Renal cortex interstitium (tissue), 11 donors: ENCODE data around the gene ATP5F1D. TPM values are rescaled to one million over a fixed set of nuclear protein-coding genes. Genes with fewer than 3 reads are reported as not detected.
"Not testable (repeated sequence)": the region's sequence is repeated elsewhere in the genome, so short reads cannot be mapped to it uniquely, and the experiment has no call there.

ENCODE experiments used
- DNase-seq, 11 donors: peaks; one replicate each; pipeline ENCODE4 v3.0.0-alpha.2; 2013; ENCODE audit warnings: low read depth in 9 of 11, low spot score in 4 of 11; ENCODE audit errors: extremely low read depth in 1 of 11
- polyA plus RNA-seq, 3 donors: library from polyadenylated mRNA; unstranded; fragments of 120-200 nt; gene quantifications; one replicate each; pipeline ENCODE4 v1.2.1, GENCODE V29; 2013; ENCODE audit not compliant: insufficient read length in 3 of 3

The ATP5F1D gene
- polyA plus RNA-seq, 3 donors = 82.2 to 145 (median 129) TPM

DNA sequence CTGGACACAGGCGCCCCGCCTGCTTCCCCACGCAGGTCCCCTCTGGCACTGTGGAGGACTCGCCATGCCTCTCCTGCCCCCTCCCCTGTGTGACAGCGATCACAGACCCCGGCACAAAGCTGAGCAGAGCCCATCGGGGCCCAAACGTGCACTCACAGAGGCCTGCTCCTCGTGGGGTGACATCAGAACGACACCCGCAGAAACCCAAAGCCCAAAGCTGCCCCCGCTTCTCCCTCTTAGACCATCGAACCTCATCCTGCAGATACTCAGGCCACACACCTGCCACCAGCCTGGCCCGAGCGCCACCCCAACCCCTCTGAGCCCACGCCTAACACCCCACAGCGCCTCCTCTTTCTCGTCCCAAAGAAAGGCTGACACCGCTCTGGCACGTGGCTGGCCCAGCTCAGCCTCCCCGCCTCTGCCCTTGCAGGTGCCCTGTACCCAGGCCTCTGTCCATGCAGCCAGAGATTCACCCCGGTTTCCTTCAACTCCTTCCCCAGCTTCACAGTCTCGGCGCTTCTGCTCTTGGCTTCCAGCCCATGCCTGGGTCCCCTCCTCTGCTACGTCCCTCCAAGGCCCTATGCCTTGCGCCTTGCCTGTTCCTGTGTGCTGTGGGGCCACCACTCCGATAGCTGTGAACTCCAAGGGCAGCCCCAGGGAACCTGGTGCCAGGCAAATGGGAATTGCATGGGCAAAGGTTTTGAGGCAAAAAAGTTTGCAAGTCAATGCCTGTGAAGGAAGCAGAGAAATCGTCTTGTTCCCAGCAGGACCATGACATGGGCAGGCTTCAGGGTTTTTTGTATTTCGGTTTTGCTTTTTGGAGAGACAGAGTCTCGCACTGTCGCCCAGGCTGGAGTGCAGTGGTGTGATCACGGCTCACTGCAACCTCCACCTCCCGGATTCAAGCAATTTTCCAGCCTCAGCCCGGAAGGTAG lies 2.9 kb upstream of the ATP5F1D start:
- no peak for DNase-seq

GRCh38 chr19:1239420-1239795 lies 2.1 kb upstream of the ATP5F1D start:
- no peak for DNase-seq

- peak in 6 of 11 donors; percentile 83 to 89 (median 87) for DNase-seq
Measured at GRCh38 chr19:1239796-1240737, 1.5 kb upstream of the ATP5F1D start.

DNA sequence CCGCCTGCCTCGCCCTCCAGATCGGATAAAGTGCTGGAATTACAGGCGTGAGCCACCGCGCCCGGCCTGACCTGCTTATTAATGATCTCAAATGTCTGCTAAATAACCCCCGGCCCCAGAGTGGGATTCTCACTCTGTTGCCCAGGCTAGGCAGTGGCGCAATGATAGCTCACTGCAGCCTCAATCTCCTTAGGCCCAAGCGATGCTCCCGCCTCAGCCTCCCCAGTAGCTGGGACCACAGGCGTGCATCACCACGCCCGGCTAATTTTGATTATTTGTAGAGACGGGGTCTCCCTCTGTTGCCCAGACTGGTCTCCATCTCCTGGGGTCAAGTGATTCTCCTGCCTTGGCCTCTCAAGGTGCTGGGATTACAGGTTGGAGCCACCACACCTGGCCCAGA lies 626 bp upstream of the ATP5F1D start:
- DNase-seq = no peak

GRCh38 chr19:1243768-1244692 lies 2.5 kb downstream of the ATP5F1D start:
- DNase-seq = peak in 1 of 11 donors; percentile 76

DNA sequence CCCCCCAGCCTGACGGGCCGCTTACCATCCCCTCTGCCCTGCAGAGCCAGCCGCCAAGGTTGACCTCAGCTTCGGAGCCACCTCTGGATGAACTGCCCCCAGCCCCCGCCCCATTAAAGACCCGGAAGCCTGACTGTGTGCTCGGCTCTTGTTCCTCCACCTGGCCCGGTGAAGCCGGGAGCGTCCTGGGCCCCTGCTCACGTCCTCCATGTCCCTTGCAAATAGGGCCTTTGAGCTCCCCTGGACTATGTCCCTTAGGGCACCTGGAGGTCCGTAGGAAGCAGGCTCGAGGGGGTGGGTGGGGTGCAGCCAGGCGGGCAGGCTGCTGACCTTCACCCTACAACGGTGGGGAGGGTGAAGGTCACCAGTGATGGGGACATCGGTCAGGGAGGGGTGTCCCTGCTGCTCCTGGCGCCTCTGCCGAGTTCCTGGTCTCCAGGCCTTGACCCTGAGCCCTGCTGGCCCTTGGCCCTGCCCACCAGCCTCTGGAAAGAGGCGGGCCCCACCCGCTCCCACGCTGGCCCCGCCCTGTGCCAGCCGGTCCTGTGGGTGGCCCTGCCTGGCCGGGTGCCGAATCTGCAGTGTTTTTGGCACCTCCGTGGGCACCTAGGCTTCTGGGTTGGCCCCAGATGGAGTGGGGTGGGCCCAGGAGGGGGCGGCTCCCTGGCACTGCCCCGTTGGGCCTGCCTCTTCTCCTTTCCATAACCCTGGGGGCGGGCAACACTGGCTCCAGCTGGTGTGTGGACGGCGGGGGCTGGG lies 3.3 kb downstream of the ATP5F1D start:
- no peak for DNase-seq

DNA sequence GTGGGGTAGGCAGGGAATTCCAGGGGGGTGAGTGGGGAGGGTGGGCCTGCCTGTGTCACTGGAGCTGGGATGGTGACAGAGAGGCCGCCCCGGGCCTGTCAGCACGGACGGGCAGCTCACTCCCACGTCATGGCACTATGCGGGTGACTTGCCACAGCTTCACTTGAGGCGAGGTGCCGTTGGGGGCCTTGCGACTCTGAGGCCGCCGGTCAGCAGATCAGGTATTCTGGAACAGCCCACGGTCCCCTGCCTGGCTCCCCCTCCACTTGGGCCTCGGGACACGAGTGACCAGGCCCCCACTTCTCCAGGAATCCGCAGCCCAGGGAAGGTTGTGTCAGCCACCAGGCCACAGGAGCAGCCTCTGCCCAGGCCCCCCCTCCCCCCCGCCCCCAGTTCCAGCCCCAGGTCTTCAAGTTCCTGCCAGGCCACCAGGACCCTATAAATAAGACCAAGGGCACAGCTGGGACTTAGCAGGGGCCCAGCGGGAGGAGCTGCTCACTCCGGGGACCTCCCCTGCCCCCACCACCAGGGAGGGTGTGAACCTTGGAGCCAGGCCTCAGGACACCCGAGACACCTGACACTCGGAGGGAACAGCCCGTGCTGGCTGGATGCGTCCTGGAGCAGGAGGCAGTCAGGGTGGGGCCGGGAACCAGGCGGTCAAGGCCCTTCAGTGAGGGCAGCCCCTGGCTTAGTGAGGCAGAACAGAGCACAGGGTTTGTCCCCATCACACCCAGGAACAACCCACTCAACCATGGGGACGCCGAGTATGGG lies 4.1 kb downstream of the ATP5F1D start:
- no peak for DNase-seq

DNA sequence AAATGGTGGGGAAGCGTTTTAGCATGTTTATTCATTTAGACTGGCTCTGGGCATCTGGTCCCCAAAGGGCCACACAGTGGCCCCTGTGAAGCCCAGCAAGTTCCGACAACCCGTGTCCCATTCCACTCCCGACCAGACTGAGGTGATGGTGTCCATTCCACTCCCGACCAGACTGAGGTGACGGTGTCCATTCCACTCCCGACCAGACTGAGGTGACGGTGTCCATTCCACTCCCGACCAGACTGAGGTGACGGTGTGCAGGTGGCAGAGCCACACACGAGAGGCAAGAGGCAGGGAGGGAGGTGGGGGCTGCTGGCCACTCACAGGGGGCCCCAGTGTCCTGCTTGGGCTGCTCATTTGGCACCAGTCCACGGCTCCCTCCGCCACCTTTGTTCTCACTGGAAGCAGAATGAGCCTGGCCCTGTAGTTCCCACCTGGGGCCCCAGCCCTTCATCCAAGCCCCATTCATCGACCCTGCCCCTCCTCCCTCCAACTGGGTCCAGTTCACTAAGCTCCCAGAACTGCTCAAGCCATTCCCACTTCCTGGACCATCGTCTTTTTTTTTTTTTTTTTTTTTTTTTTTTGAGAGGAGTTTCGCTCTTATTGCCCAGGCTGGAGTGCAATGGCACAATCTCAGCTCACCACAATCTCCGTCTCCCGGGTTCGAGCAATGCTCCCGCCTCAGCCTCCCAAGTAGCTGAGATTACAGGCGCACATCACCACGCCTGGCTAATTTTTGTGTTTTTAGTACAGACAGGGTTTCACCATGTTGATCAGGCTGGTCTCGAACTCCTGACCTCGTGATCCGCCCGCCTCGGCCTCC lies 4.9 kb downstream of the ATP5F1D start:
- not testable (repeated sequence) for DNase-seq

DNA sequence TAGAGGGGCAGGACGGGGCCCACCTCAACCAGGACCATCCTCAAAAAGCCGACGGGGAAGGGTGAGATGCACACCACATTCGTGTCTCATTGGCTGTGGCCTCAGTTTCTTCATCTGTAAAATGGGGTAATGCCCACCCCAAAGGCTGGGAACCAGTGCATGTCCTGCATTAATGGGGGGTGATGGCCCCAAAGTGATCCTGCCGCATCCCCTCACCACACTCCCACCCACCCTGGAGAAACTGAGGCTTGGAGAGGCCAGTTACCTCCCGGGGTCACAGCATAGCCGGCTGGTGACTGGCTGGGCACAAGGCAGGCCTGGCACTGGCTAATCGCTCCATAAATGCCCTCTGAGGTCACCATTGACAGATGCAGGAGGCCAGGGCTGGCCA lies 6.2 kb downstream of the ATP5F1D start:
- no peak for DNase-seq

DNA sequence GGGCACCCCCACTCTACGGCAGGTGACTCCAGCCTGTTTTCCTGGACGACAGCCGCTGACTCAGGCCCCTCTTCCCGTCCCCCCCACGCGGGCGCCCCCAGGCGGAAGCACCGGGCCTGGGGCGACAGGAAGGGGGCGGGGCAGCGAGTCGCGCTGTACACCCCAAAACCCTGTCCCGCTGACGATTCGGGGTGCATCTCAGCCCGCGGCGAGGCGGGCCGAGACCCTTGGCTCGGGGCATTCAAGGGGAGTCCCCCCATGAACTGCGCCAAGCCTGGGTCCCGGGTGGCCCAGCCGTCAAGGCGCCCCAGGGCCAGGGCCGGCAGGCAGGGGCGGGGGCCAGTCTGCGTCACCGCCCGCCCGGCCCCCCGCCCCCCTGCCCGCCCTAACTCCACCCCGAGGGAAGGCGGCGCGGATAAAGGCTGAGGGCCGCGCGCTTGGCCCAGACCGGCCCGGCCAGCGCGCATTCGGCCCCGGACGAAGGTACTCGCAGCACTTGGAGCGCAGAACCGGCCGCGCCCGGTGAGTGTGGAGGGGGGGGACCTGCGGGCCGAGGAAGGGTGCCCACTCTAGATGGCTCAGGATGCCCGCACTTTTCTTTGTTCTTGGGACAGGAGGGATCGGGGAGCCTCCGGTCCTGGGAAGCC lies 6.7 kb downstream of the ATP5F1D start, which contains the start of gene MIDN:
TSS of gene MIDN (plus strand) at position 445 of the 647 bp plus-strand sequence. CDS start 1,714 bp downstream, outside the sequence.
- peak in 1 of 11 donors; percentile 73 for DNase-seq

DNA sequence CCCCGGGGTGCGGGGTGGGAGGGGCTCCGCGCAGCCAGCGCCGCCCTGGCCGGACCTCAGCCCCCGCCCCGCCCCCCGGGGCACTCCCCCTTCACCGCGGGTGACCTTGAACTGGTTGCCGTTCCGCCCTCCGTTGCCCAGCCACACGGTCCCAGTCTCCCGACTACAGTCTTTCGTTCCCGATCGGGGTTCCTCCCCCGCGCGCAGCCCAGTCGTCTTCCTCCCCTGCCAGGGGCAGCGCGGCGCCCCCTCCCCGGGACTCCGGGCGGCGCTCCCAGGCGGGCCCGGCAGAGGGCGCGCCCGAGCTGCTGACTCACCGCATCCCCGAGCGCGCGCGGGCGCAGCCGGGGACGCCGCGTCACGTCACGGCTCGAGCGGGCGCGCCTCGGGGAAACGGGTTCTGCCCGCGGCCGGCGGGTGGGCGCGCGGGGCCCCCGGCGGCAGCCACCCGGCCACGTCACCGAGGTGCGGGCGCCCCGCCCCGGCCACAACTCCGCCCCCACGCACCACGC lies 7.3 kb downstream of the ATP5F1D start:
- DNase-seq = peak in 2 of 11 donors; percentile 78 to 82

- DNase-seq = peak in 10 of 11 donors; percentile 93 to 96 (median 95)
Measured at GRCh38 chr19:1249298-1249989, 7.9 kb downstream of the ATP5F1D start.

DNA sequence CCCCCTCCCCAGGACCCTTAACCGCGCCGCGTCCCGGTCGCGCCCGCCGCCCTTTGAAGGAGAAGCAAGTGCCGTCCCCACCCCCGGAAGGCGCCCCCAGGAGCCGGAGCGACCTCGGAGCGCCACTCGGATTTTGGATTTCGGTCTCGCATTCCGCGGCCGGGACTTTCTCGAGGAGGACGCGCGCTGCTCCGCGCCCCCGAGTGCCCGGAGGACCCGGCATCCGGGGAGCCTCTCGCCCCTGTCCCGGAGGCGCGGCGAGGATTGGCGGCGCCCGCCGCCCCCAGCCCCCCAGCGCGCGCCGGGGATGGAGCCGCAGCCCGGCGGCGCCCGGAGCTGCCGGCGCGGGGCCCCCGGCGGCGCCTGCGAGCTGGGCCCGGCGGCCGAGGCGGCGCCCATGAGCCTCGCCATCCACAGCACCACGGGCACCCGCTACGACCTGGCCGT lies 8.5 kb downstream of the ATP5F1D start:
- no peak for DNase-seq

DNA sequence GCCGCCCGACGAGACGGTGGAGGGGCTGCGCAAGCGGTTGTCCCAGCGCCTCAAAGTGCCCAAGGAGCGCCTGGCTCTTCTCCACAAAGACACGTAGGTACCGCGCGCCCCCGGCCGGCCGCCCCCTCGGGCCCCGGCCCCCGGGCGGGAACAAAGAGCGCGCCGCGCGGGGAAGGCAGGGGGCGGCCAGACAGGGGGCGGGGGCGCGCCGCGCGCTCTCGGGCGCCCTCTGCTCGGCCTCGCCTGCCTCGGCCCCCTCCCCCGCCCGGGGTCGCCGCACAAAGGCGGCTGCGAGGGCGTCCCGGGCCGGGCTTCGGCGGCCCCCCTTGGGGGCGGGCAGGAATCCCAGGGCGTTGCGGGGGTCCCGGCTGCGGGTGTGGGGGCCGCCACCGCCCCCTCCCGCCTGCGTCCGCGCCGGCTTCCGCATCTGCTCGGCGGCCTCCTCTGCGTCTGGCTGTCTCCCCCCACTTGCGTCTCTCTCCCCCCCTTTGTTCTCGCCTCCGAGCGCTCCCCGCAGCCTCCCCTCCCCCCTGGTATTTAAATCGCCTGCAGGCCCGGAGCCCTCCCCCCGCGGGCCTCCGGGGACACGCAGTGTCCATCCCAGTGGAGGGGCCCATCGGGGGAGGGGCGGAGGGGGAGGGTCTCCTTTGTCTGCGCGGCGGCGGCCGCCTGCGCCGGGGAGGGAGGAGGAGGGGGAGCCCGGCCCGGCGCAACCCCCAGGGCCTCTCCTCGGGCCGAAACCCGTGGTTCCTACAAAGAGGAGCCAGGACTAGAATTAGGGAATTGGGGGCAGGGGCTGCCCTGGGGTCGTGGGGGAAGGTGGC lies 9.1 kb downstream of the ATP5F1D start:
- DNase-seq = peak in 1 of 11 donors; percentile 70
